HepG2 (cell line): ENCODE measurements around the gene SYTL3. TPM values are rescaled to one million over a fixed set of nuclear protein-coding genes. Genes with fewer than 3 reads are reported as not detected.
A peak's percentile ranks its signal among the peaks of the same experiment; 100 is the strongest.

Experiments
- ATAC-seq: fragments of 200-7000 bp; cut with Tn5 transposase; 3 replicates; pipeline ENCODE4 v1.9.1; 2020; ENCODE audit warnings: mild to moderate bottlenecking, moderate library complexity
- BruUV-seq: library from RNA; stranded (reverse); fragments of 400-500 nt; replicated peaks from 2 replicates; lab custom pipeline; 2021; lab: Mats Ljungman, UMichigan
- CTCF ChIA-PET: fragments of 300-600 bp; formaldehyde crosslinking; extraction: SDS; loops from one replicate; lab custom pipeline; 2021; ENCODE audit warnings: low total read pairs, inconsistent platforms, low intra/inter-chr PET ratio; lab: Yijun Ruan, JAX
- POLR2A ChIA-PET: fragments of 350-600 bp; sonication (Branson Sonifier 250); formaldehyde crosslinking; loops from one replicate; lab custom pipeline; 2020; ENCODE audit warnings: antibody characterized with exemption, inconsistent platforms; lab: Yijun Ruan, JAX
- DNase-seq: peaks from one replicate; pipeline ENCODE4 v3.0.0-alpha.2; 2015; ENCODE audit warnings: low spot score
- FAIRE-seq: peaks from 3 replicates; lab custom pipeline; 2011; peaks lifted over from hg19 to GRCh38; lab: Jason Lieb, UNC
- H2AFZ ChIP-seq: one replicate; pipeline ENCODE4 v1.6.1; 2011; ENCODE audit warnings: low read length, inconsistent platforms
- H3K27ac ChIP-seq: fragments of 300-600 bp; 3 replicates; pipeline ENCODE4 v1.8.0; 2011; ENCODE audit warnings: mixed run types, mild to moderate bottlenecking, mixed read lengths, low read length, inconsistent platforms; ENCODE audit not compliant: insufficient read depth; ENCODE audit errors: extremely low read length
- H3K27me3 ChIP-seq, 2 experiments: fragments of 200-600 bp in 1 of 2; 2 replicates in 1 of 2; 3 replicates in 1 of 2; pipeline versions ENCODE4 v1.6.0 to v1.8.0; 2011; ENCODE audit warnings: low read length in 2 of 2, mild to moderate bottlenecking in 2 of 2, moderate library complexity in 2 of 2, inconsistent platforms in 1 of 2; ENCODE audit not compliant: insufficient read depth in 2 of 2, control insufficient read depth in 1 of 2
- H3K36me3 ChIP-seq, 2 experiments: fragments of 200-600 bp in 1 of 2; replicated peaks in 1 of 2; 2 replicates in 1 of 2; 3 replicates in 1 of 2; pipeline versions ENCODE4 v1.5.1 to v1.8.0; 2011; ENCODE audit warnings: low read length in 2 of 2, inconsistent platforms in 1 of 2; ENCODE audit not compliant: insufficient read depth in 2 of 2, control insufficient read depth in 1 of 2
- H3K4me1 ChIP-seq: 2 replicates; pipeline ENCODE4 v1.5.1; 2012; ENCODE audit warnings: low read length, inconsistent platforms; ENCODE audit not compliant: insufficient read depth
- H3K4me2 ChIP-seq: 2 replicates; pipeline ENCODE4 v1.6.0; 2011; ENCODE audit warnings: low read depth, low read length, inconsistent platforms
- H3K4me3 ChIP-seq, 3 experiments: fragments of 200-600 bp in 1 of 3; sonication (generic), shearing (Covaris generic) in 1 of 3; replicated peaks in 1 of 3; 2 replicates each; pipeline ENCODE4 v1.5.1; 2011 to 2016; ENCODE audit warnings: low read length in 3 of 3, inconsistent platforms in 2 of 3, low read depth in 2 of 3, mild to moderate bottlenecking in 2 of 3, control low read depth in 1 of 3, mixed read lengths in 1 of 3; ENCODE audit not compliant: insufficient read depth in 1 of 3
- H3K79me2 ChIP-seq: one replicate; pipeline ENCODE4 v1.6.1; 2011; ENCODE audit warnings: low read length, inconsistent platforms; ENCODE audit not compliant: insufficient read depth
- H3K9ac ChIP-seq: 2 replicates; pipeline ENCODE4 v1.6.0; 2011; ENCODE audit warnings: mild to moderate bottlenecking, low read depth, low read length, inconsistent platforms; ENCODE audit not compliant: insufficient read depth
- H3K9me3 ChIP-seq: 2 replicates; pipeline ENCODE4 v1.5.1; 2012; ENCODE audit warnings: mild to moderate bottlenecking, low read length
- H4K20me1 ChIP-seq: 2 replicates; pipeline ENCODE4 v1.6.0; 2011; ENCODE audit warnings: inconsistent platforms, mild to moderate bottlenecking, low read length, moderate library complexity; ENCODE audit not compliant: insufficient read depth
- CEBPB ChIP-seq: IDR thresholded peaks from 2 replicates; pipeline ENCODE4 v1.6.1; 2011; ENCODE audit warnings: low read depth, low read length, improper control_type of control experiment, borderline replicate concordance
- FOSL2 ChIP-seq: sonication (generic); formaldehyde crosslinking; IDR thresholded peaks from 2 replicates; pipeline ENCODE4 v1.4.0; 2020; ENCODE audit warnings: missing genetic modification reagents
- MAFF ChIP-seq: IDR thresholded peaks from 2 replicates; pipeline ENCODE4 v1.6.1; 2011; ENCODE audit warnings: low read depth, low read length, improper control_type of control experiment
- MAFK ChIP-seq, 2 experiments: IDR thresholded peaks in 1 of 2; conservative IDR thresholded peaks in 1 of 2; 2 replicates each; pipeline ENCODE4 v1.6.1; 2011; ENCODE audit warnings: improper control_type of control experiment in 2 of 2, low read length in 2 of 2
- RXRA ChIP-seq: sonication (generic); formaldehyde crosslinking; IDR thresholded peaks from 2 replicates; pipeline ENCODE4 v1.5.1; 2020; ENCODE audit warnings: missing genetic modification reagents
- ZNF460 ChIP-seq: sonication (generic); formaldehyde crosslinking; IDR thresholded peaks from 2 replicates; pipeline ENCODE4 v1.5.1; 2020; ENCODE audit warnings: missing genetic modification reagents, mild to moderate bottlenecking, borderline replicate concordance
- ZNF629 ChIP-seq: sonication (generic); formaldehyde crosslinking; conservative IDR thresholded peaks from 2 replicates; pipeline ENCODE4 v1.5.0; 2020; ENCODE audit warnings: missing genetic modification reagents
- WGBS: methylation state at CpG from one replicate; pipeline ENCODE4 v1.1.6; 2017; ENCODE audit warnings: low lambda C conversion rate; 5-methylcytosine and 5-hydroxymethylcytosine counted together
- in situ Hi-C: cut with HindIII; loops from 2 replicates; pipeline ENCODE4 v1.10.0; 2017; ENCODE audit warnings: low pct_unique_long_range_greater_than_20kb; ENCODE audit not compliant: extremely low pct_ligation_motif_present
- intact Hi-C: fragments of 100-400 bp; cut with micrococcal nuclease; formaldehyde crosslinking; loops from one replicate; pipeline ENCODE4 v1.10.0; 2022; ENCODE audit not compliant: unreplicated experiment
- polyA plus RNA-seq, 8 experiments: library from polyadenylated mRNA; depleted of rRNA in 3 of 8; stranded (reverse) in 7 of 8; unstranded in 1 of 8; fragments of >200 nt; fragmentation: Illumina TruSeq in 4 of 8; extraction: Trizol in 4 of 8; gene quantifications; 2 replicates each; pipeline versions ENCODE4 v1.2.1 to v1.2.3, GENCODE V29; 2011 to 2016; ENCODE audit warnings: low read depth in 4 of 8, missing spikeins in 1 of 8, mixed read lengths in 1 of 8; ENCODE audit not compliant: insufficient read depth in 1 of 8
- total RNA-seq, 5 experiments: library from RNA; depleted of rRNA; stranded (reverse); fragments of >200 nt; fragmentation: Illumina TruSeq; extraction: Trizol; gene quantifications; 2 replicates each; pipeline ENCODE4 v1.2.3, GENCODE V29; 2016; ENCODE audit warnings: low read depth in 1 of 5

SYTL3 gene
- total and polyA plus RNA-seq, 2 of the 13 experiments (the other 11 are each of a cell fraction or from before 2014, with no cell fraction given) = 0.11 to 0.28 TPM

DNA sequence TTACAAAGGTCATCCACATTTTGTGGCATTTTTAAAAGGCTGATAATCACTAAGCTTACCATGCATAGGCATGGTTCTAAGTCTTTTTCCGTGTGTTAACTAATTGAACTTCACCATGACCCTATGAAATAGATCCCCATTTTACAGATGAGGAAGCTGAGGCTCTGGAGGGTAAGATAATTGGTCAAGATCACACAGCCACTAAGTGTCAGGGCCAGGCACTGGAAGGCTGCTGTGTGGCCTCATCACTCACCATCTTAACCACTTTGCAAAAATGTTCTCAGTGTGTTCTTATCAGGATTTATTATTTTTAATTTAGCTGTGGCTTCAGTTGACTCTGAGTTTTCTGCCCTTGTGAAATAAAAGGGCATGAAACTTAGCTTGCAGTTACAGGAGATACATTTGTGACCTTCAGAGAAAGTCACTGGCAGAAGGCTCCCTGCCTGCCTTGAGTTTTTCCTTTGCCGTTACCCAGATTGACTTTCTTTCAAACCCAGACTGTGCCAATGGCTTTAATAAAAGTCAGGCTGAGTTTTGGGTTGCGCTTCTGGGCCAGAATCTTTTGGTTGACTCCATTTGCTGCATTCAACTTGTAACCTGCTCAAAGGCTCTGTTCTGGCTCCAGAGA is 87.3 kb downstream of the SYTL3 start:
- Histone ChIP-seq H3K4me1 (no peaks in the 10 kb centered on the region), H3K4me2 (no peak overlapping the region)

DNA sequence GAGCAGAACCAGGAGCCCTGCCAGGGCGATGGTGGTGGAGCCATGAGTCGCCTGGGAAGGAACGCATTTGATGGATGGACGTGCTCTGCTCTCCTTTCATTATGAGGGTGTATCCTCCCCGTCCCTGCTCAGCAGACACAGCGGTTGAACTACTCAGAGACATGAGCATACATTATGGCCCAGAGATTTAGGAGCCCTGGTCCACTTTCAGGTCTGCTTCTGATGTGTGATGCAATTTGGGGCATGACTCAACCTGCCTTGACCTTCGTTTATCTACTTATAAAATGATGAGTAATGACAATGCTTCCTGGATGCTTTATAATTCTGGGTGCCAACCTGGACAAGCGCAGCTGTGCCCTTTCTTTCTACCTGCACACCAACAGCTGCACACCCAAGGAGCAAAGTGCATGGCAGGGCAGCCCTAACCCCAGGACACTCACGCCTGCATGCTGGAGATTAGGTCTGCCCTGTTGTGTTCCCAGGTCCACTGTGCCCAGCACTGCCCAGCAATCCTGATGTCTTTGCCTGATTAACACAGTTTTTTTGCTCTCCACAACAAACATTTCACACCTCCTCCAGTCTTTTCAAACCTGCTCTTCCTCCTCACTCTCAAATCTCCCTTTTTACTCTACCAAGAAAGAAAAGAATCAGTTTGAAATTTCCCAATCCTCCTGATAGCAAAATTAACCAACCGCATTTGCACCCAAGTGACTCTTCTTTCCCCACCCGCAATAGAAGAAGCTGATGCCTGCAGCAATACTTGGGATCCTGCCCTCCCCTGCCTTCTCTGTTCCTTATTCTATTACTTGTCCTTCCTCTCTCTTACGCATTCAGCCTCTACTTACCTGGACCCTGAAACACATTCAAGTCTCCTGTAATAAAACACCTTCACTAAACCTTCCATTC is 88.1 kb downstream of the SYTL3 start:
- BruUV-seq = no TSS peak

More for the DNA sequence above, 87.3 kb downstream of the SYTL3 start:
- ATAC-seq (no peak), DNase-seq (no peak), FAIRE-seq (no peak)
- TF ChIP-seq ZNF460 (CRISPR knock-in tag) = no peak
- peak; percentile 66 for TF ChIP-seq ZNF629
- ChIA-PET CTCF (no interaction called here), POLR2A (no interaction called here)
- Histone ChIP-seq H4K20me1 (no peaks in the 10 kb centered on the region), H3K27me3 (peaks cover 2 to 10% of the 10 kb centered on the region in 2 experiments; a peak in 4 of 5 replicates), H3K4me3 (no peak overlapping the region), H3K9ac (no peak overlapping the region), H3K79me2 (no peaks in the 10 kb centered on the region), H3K27ac (no peak overlapping the region), H2AFZ (no peak overlapping the region), H3K36me3 (no peaks in the 10 kb centered on the region), H3K9me3 (peaks cover 5% of the 10 kb centered on the region; the same call in 1 of the 2 replicates)
- WGBS = 61% methylated on average over 3 of the region's 3 CpGs
- intact Hi-C loops = no loop called here
- in situ Hi-C loops = no loop called here
- no TSS peak for BruUV-seq

More for the DNA sequence above, 88.1 kb downstream of the SYTL3 start:
- no peak overlapping the region for H3K9ac ChIP-seq
- in situ Hi-C loops (no loop called here), intact Hi-C loops (no loop called here)
- H2AFZ ChIP-seq = no peak overlapping the region
- H3K27ac ChIP-seq = no peak overlapping the region
- FAIRE-seq (peak; percentile 18), ATAC-seq (peak; percentile 66), DNase-seq (no peak)
- ChIA-PET CTCF (no interaction called here), POLR2A (no interaction called here)
- H3K4me3 ChIP-seq = no peak overlapping the region
- peaks cover 5% of the 10 kb centered on the region; the same call in 1 of the 2 replicates for H3K9me3 ChIP-seq
- no peaks in the 10 kb centered on the region for H4K20me1 ChIP-seq
- 62% methylated on average over 12 of the region's 12 CpGs for WGBS
- H3K79me2 ChIP-seq = no peaks in the 10 kb centered on the region
- H3K36me3 ChIP-seq = no peaks in the 10 kb centered on the region
- H3K4me1 ChIP-seq = no peaks in the 10 kb centered on the region
- H3K27me3 ChIP-seq = peaks cover 2 to 11% of the 10 kb centered on the region in 2 experiments; a peak in 3 of 5 replicates
- H3K4me2 ChIP-seq = no peak overlapping the region
- TF ChIP-seq RXRA = no peak
- TF ChIP-seq MAFF = peak; percentile 54
- TF ChIP-seq MAFK (conservative IDR thresholded peaks at IDR 0.05 in 1 of 2, IDR thresholded peaks at IDR 0.05 in 1 of 2; ENCODE audit: low read length in 2 of 2) = peak; percentile 44 to 51; a peak in 2 of 4 replicates
- TF ChIP-seq FOSL2 (CRISPR knock-in tag) = peak; percentile 73
- peak; percentile 78 for TF ChIP-seq CEBPB
